ENCODE results near the gene FAM187B.
"Not testable (repeated sequence)": the region's sequence is repeated elsewhere in the genome, so short reads cannot be mapped to it uniquely, and the experiment has no call there.

Gene FAM187B

DNA sequence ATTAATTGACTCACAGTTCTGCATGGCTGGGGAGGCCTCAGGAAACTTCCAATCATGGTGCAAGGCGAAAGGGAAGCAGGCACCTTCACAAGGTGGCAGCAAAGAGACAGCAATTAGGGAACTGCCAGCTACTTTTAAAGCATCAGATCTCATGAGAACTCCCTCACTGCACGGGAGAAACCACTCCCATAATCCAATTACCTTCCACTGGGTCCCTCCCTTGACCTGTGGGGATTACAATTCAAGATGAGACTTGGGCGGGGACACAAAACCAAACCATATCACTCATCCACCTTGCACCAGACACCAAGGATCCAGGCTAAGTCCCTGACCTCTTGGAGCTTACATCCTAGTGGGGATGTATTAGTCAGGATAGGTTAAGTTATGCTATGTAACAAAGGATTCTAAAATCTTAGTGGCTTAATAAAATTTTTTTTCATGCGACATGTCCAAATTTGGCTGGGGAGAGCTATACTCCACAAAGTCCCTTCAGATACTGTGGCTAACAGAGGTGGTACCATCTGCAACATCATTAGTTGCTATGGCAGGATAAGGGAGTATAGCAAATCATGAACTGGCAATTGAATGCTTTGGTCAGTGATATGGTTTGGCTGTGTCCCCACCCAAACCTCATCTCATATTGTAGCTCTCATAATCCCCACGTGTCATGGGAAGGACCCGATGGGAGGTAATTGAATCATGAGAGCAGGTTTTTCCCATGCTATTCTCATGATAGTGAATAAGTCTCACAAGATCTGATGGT, 8.3 kb upstream of the FAM187B start:
- DNase-seq (ENCODE audit: low read depth), result no peak

DNA sequence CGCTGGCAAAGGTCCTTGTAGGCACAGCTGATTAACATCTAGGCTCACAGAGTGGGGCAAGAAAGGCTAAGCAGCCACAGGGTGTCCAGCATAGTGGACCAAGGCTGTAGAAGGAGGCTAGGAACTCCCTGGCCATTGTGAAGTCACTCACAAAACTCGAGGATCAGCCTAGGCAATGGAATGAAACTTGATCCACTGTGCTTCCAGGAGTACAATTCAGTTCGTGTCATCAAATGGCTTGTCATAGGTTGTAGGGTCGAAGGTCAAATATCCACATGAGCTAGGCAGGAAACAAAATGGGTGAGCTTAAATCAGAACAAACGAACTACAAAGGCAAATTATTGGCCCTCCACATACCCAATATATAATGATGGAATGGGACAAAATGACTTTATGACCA, 4.4 kb upstream of the FAM187B start:
- no peak for DNase-seq (ENCODE audit: low read depth)

DNA sequence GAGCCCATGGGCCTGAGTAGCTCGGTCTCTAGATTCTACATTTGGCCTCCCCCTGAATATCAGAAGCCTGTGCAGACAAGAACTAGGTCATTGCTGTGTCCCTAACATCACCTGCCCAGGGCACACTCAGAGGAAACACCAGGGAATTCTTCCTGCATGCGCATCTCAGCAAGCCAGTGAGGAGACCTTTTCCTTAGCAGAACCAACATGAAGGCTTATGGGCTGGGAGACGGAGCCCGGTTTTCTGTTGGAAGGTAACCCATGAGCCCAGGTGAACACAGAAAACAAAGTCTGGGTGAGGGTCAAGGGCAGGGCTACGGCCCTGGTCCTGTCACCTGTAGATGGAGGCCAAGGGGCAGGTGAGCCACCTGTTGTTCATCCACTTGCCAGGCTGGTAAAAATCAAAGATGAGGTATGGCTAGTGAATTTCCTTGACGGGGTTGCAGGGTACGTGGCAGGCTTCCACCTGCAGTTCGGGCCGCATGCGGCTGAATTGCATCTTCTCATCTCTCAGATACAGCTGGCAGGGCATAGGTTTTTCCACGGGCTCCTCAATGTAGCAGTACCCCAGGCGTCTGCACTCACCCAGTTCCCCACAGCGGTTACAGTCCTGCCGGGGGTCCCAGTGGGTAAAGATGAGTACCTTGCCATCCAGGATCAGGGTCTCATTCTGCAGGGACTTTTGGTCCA, 3.6 kb upstream of the FAM187B start:
- no peak for DNase-seq (ENCODE audit: low read depth)

DNA sequence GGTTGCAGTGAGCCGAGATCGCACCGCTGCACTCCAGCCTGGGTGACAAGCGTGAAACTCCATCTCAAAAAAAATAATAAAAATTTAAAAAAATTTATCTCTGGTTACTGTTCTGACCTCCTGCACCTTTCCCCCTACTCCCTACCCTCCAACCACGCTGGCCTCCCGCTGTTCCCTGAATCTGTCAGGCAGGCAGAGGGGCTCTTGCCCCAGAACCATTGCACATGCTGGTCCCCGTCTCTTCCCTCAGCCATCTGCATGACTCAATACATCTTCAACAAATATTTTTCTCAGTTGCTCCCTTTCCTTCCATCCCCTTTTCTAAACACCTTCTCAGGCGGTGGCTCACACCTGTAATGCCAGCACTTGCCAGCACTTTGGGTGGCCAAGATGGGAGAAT, 1.1 kb upstream of the FAM187B start:
- DNase-seq (ENCODE audit: low read depth), result no peak

DNA sequence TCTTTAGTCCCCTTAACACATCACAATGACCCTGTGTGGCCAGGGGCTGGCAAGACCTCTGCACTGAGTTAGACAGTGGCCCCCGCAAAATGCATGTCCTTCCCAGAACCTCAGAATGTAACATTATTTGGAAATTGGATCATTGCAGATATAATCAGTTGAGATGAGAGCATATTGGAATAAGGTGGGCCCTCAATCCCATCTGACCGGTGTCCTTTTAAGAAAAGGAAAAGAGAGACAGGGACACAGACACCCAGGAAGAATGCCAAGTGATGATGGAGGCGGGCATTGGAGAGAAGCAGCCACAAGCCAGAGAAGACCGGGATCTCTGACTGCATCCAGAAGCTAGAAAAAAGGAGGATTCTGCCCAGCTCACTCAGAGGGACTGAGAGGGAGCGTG, 1.8 kb downstream of the FAM187B start:
- DNase-seq (ENCODE audit: low read depth), result no peak

DNA sequence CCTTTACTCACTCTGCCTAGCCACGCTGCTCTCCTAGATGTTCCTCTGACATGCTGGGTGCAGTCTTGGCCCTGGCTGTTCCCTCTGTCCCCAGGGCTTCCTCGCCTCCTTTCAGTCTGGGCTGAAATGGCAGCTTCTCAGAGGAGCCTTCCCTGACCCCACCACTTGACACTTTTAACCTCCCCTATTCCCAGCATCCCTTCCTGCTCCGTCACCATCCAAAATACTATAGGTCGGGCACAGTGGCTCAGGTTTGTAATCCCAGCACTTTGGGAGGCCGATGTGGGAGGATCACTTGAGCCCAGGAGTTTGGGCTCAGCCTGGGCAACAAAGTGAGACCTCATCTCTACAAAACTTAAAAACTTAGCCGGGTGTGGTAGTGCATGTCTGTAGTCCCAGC, 2.6 kb downstream of the FAM187B start:
- no peak for DNase-seq (ENCODE audit: low read depth)

DNA sequence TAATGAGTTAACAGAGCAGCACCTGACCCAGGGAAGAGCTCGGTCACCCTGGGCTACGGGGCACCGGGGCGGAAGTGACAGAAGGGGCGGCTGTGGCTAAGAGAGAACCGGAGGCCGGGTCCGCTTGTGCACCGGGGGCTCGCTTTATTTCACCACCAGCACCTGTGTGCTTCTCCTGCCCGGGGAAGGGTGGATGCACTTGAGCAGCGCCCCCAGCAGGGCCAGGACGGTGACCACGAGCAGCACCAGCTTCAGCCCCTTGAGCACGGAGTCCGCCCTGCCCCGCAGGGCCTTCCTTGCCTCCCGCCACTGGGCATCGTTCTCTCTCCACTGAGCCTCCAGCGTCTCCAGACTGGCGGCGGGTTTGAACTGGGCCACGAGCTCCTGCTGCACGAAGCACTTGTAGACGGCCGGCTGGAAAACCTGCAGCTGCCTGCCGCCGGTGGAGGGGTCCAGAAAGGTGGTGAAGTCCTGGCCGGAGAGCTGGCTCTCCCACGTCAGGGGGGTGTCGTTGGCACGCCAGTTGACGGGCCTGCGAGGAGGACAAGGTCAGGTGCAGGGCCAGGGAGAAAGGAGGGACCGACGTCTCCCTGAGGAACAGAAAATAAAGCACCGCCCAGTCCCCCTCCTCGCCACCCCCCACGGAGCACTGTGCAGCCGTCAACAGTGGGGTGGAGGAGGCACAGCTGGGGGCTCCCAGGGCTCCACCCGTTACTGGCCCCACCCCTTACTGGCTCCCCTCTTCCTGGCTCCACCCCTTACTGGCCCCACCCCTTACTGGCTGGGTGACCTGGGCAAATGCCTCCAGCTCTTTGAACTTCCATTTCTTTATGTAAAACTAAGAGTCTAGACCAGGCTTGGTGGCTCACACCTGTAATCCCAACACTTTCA, 3.6 kb downstream of the FAM187B start:
- no peak for DNase-seq (ENCODE audit: low read depth)

DNA sequence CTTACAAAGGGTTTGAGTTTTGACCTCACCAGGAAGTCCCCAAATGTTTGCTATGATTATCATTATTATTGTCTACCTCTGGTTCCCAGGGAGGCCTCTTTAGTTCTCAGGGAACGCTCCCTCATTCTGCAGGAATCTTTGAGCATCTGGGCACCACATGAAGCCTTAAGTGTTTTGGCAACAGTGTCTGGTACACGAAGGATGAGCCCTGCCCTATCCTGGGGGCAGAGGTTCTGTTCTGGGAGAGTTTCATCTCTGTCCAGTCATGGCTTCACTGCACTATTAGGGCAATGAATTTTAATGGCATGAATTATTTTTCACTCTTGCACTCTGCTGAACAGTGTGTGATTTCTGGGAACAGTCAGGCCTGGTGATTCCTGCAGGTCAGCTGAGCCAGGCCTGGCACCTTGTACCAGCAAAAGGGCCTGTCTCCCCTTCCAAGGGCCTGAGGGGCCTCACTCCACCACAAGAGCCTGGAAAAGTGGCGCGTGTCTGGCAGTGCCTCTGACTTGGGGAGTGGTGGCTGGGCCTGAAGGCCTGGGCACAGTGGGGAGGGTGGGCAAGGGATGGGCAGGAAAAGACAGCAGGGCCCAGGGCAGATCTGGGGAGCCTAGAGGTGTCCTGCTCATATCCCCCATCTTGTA, 4.6 kb downstream of the FAM187B start:
- DNase-seq (ENCODE audit: low read depth), result peak; percentile 17

DNA sequence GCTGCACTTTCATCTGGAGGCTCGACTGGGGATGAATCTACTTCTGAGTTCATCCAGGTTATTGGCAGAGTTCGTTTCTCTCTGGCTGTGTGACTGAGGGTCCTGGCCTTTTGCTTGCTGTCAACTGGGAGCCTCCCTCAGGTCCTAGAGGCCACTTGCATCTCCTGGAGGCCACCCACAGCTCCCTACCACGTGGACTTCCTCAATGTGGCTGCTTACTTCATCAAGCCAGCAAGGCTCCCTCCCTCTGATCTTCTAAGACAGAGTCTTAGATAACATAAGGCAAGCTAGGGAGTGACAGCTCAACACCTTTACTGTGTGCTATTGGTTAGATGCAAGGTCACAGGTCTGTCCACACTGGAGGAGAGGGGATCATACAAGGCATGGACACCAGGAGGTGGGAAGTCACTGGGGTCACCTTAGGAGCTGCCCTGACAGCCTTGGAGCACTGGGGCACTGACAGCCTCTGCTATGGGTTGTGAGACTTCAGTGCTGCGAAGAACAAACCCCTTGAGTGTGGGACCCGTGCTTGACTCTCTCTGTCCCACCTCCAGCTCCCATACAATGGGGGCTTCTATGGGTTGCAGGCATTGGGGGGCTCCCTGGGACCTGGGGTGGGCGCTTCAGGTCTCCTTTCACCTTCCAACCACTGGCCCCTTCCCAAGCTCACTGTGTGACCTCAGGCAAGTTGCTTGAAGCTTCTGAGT, 5.3 kb downstream of the FAM187B start:
- no peak for DNase-seq (ENCODE audit: low read depth)

DNA sequence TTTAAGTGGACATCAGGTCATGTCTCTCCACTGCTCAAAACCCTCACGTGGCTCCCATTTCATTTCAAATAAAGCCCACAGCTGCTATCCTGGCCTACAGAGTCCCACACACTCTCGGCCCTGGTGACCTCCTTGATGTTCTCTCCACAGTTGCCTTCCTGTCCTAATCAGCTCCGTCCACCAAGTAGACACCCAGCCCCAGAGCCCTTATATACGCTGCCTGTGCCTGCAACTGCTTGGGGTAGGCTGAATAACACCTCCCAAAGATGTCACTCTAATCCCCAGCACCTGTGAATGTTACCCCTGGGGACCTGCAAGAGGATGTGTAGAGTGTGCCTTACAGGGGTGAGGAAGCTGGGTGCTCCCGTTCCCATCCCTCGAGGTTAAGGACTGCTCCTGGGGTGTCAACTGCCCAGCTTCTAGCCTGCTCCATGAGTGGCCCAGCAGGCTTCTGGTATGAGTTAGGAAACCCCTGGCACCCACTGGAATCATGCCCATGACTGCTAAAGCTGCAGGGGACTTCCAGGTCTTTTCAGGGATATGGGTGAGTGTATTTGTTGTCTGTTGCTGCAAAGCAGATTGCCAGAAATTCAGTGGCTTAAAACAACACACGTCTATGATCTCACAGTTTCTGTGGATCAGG, 6.0 kb downstream of the FAM187B start:
- no peak for DNase-seq (ENCODE audit: low read depth)

DNA sequence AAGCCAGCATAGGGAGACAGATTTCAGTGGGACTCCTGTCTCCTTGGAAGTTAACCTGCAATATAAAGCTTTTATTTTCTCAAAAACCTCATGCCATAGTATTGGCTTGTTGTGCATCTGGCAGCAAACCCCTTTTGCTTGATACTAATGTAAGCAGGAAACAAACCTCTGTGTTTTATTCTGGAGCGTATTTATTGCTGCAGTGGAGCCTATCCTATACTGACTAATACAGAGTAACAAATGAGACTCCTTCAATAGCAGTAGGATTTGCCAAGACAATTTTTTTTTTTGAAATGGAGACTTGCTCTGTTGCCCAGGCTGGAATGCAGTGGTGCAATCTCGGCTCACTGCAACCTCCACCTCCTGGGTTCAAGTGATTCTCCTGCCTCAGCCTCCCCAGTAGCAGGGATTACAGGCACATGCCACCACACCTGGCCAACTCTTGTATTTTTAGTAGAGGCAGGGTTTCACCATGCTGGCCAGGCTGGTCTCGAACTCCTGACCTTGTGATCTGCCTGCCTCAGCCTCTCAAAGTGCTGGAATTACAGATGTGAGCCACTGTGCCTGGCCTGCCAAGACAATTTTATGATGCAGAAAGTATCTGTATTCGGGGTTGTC, 7.5 kb downstream of the FAM187B start:
- DNase-seq (ENCODE audit: low read depth), result not testable (repeated sequence)

DNA sequence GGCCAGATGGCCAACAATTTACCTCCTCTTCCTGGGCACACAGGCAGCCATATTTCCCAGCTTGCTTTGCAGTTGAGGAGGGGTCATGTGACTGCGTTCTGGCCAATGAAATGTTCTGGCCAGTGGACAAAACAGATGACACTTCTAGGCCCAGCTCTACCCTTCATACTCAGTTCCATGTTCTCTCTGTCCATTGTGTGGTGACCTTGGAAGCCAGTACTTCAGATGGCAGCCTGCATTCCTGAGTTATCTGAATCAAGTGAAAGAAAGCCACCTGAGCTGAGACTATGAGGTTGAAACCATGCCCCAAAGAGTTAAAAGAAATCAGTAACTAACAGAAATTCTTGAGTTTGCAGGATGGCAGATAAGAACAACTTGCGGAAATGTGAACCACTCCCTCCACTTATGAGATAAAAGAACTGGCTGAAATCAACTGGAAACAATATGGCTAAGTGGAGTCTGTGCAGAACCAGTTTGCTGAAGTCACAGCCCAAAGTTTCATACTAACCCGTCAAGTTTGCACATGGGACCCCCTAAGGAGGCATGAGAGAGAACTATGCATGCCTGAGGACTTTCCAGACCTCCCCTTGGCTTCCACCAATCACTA, 8.1 kb downstream of the FAM187B start:
- no peak for DNase-seq (ENCODE audit: low read depth)

DNA sequence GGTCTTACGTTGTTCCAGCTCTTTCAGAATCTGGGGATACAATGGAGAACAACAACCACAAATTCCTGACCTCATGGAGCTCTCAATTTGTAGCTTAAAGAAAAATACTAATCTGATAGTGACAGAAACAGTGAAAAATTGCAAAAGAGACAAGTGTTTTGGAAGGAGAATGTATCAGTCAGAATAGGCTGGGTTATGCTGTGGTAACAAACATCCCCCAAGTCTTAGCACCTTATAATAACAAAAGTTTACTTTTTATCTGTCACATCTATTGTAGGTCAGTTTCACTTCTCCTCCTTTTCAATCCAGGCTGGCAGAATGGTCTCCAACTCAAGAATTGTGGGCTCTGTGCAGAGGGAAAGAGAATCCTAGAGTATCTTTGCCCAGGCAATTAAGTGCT, 9.5 kb downstream of the FAM187B start:
- no peak for DNase-seq (ENCODE audit: low read depth)

DNA sequence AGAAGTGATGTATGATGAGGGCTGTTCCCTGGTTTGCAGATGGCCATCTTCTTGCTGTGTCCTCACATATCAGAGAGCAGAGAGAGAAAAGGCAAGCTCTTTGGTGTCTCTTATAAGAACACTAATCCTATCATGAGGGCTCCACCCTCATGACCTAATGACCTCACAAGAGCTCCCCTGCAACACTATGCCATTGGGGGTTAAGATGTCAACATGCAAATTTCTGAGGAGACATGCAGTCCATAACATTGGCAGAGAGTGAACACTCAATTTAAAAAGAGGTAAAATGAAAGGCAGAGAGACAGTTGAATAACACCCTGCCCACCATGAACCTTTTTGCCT, 10.9 kb downstream of the FAM187B start:
- no peak for DNase-seq (ENCODE audit: low read depth)

DNA sequence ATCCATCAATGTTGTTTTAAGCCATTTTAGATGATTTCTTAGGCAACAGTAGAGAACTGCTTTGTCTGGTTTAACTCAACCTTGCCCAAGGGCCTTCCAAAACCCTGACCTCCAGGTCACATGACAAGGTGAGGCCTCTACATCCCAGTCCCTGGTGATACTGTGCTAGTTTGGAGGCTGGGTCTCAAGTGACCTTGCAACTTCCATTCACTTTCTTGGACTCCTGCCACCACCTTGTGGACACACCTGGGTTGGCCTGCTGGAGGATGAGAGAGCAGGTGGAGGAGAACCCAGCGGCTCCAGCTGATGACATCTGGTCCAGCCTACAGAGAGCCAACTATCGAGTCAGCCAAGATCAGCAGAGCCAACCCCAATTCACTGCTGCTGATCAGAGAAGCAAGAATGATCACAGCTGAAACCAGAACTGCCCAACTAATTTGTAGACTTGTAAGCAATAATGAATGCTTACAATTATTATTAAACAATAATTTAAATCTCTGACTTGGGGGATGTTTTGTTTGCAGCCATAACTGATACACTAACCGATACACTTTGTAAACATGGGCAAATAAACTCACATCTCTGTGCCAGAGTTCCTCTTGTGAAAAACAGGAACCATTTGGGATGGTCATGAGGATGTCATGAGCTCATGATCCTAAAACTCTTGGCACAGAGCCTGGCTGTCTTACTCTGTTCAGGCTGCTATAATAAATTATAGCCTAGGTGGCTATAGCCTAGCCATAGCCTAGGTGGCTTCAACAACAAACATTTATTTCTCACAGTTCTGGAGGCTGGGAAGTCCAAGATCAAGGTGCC, 11.5 kb downstream of the FAM187B start:
- no peak for DNase-seq (ENCODE audit: low read depth)

DNA sequence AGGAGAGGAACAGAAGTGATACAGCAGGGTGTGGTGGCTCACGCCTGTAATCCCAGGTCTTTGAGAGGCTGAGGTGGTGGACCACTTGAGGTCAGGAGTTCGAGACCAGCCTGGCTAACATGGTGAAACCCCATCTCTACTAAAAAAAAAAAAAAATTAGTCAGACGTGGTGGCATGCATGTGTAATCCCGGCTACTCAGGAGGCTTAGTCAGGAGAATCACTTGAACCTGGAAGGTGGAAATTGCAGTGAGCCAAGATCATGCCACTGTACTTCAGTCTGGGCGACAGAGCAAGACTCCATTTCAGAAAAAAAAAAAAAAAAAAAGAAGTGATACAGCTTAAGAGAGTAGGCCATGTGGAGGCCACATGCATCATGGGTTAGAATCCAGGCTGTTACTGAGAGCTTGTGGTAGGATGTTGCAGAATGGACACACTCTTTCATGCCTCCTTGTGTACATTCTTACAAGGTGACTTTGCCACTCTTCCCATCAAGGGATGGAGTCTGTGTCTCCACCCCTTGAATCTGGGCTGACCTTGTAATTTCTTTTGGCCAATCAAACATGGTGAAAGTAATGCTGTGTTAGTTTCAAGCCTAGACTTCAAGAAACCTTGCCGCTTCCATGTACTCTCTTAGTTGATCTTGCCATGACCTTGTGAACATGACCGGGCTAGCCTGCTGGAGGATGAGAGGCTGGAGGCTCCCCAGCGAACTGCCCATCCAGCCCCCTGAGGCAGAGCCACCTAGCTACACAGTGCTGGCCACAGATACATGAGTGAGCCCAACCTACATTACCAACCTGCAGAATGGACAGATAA, 12.3 kb downstream of the FAM187B start:
- DNase-seq (ENCODE audit: low read depth), result no peak

DNA sequence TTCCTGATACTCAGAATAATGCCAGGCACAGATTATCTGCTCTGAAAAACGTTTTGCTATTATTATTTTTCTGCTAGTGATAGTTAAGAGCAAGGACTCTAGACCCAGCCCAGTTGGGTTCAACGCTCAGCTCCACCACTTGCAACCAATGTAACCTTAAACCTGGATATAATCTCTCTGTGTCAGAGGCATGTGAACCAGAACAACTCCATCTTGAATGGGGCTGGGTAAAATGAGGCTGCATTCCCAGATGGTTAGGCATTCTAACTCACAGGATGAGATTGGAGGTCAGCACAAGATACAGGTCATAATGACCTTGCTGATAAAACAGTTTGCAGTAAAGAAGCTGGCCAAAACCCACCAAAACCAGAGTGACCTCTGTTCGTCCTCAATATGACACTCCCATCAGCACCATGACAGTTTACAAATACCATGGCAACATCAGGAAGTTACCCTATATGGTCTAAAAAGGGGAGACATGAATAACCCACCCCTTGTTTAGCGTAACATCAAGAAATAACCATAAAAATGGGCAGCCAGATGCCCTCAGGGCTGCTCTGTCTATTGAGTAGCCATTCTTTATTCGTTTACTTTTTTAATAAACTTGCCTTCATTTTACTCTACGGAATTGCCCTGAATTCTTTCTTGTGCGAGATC, 13.6 kb downstream of the FAM187B start:
- DNase-seq (ENCODE audit: low read depth), result no peak

Measured in fibroblast of the conjunctiva (primary cell).